ENCODE measurements around the gene LSG1. TPM values are rescaled to one million over a fixed set of nuclear protein-coding genes. Genes with fewer than 3 reads are reported as not detected.

Gene LSG1
- total and polyA plus RNA-seq, 2 experiments from 2014 or later = 49.2 to 57.1 TPM

DNA sequence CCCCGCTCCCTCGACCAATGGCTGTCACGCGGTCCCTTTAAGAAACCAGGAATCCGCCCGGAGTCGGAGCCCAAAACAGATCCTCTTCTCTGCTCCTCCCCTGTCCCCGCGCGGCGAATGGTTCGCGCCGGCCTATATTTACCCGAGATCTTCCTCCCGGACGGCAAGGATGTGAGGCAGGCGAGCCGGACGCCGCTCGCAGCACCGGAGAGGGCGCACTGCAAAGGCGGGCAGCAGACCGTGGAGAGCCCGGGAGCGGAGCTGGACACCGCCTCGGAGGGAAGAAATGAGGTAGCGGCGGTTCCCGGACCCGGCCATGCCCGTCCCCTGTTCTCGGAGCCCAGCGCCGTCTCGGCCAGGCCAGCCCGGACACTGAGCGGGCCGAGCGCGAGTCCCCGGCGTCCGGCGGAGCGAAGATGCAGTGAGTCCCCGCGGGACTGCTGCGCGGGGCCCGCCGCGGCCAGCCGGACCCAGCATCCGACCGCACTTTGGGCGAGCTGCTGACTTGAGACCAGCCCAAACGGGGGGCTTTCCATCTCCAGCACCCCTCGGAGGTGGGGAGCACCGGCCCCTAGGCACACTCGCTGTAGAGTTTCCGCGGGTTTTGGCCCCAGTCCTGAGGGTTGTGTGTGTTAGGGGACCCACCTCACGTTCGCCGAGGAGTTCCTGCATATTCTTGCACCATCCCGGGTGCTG lies 13.9 kb upstream of the LSG1 start, which contains the start of gene FAM43A (continued):
- TF ChIP-seq CREB1 (CRISPR knock-in tag; IDR thresholded peaks at IDR 0.05; ENCODE audit: low read depth) (no peak; the same call in 1 of the 2 replicates), ZNF114 (CRISPR knock-in tag; IDR thresholded peaks at IDR 0.05) (no peak), POLR2AphosphoS5 (IDR thresholded peaks at IDR 0.05; ENCODE audit: low read depth) (peak; percentile 97), NANOG (IDR thresholded peaks at IDR 0.05; ENCODE audit: borderline replicate concordance) (no peak)
- TF ChIP-seq, protein P1, sequence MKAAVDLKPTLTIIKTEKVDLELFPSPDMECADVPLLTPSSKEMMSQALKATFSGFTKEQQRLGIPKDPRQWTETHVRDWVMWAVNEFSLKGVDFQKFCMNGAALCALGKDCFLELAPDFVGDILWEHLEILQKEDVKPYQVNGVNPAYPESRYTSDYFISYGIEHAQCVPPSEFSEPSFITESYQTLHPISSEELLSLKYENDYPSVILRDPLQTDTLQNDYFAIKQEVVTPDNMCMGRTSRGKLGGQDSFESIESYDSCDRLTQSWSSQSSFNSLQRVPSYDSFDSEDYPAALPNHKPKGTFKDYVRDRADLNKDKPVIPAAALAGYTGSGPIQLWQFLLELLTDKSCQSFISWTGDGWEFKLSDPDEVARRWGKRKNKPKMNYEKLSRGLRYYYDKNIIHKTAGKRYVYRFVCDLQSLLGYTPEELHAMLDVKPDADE (IDR thresholded peaks at IDR 0.05) = 0 out of 2 replicates have a peak, but pooled peaks have one; percentile 27

DNA sequence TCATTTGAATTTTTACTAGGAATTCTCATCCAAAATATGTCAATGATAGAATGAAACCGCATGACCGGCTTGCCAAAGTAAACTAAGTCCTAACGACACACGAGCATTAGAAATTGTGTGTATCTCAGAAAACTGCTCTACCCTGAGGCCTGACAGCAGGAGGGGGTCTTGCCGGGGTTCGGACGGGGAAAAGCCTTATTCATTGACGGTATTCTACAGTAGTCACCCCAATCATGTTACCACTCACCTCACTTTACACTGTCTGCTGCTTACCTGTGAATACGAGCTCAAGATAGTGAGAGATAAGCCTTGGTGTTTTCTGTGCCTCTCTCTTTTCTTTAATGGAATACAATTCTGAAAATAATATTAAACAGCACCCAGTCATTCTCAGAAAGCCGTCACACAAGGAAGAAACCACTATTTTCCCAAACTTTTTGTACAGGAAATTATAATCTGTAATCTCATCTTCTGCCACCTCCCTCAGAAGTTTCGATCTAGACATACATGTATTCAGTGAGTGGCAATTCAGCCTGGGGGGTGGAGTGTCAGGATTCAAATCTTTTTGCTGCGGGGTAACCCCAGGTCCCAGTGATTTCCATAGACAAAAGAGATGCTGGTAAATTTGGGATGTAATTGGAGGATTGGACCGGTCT lies 13.2 kb upstream of the LSG1 start:
- peaks cover 31% of the 10 kb centered on the region for H3K27me3 Mint-ChIP-seq (ENCODE audit: insufficient read depth, low read depth, poor library complexity)
- H3K27me3 ChIP-seq (ENCODE audit: insufficient read depth) = peaks cover 43% of the 10 kb centered on the region
- no peak for TF ChIP-seq POLR2AphosphoS5 (IDR thresholded peaks at IDR 0.05; ENCODE audit: low read depth)
- no peak for TF ChIP-seq ZNF114 (CRISPR knock-in tag; IDR thresholded peaks at IDR 0.05)
- TF ChIP-seq STAT1 (IDR thresholded peaks at IDR 0.05; ENCODE audit: unreplicated experiment) = no peak
- TF ChIP-seq CREB1 (CRISPR knock-in tag; IDR thresholded peaks at IDR 0.05; ENCODE audit: low read depth) = no peak
- TF ChIP-seq EZH2phosphoT487 (IDR thresholded peaks at IDR 0.05; ENCODE audit: unreplicated experiment) = no peak
- TF ChIP-seq EZH2 (IDR thresholded peaks at IDR 0.05; ENCODE audit: low read depth, unreplicated experiment) = no peak
- TF ChIP-seq, protein P2, sequence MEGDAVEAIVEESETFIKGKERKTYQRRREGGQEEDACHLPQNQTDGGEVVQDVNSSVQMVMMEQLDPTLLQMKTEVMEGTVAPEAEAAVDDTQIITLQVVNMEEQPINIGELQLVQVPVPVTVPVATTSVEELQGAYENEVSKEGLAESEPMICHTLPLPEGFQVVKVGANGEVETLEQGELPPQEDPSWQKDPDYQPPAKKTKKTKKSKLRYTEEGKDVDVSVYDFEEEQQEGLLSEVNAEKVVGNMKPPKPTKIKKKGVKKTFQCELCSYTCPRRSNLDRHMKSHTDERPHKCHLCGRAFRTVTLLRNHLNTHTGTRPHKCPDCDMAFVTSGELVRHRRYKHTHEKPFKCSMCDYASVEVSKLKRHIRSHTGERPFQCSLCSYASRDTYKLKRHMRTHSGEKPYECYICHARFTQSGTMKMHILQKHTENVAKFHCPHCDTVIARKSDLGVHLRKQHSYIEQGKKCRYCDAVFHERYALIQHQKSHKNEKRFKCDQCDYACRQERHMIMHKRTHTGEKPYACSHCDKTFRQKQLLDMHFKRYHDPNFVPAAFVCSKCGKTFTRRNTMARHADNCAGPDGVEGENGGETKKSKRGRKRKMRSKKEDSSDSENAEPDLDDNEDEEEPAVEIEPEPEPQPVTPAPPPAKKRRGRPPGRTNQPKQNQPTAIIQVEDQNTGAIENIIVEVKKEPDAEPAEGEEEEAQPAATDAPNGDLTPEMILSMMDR (conservative IDR thresholded peaks at IDR 0.05; ENCODE audit: low read depth in 2 of 2) = no peak
- TF ChIP-seq, protein P3, sequence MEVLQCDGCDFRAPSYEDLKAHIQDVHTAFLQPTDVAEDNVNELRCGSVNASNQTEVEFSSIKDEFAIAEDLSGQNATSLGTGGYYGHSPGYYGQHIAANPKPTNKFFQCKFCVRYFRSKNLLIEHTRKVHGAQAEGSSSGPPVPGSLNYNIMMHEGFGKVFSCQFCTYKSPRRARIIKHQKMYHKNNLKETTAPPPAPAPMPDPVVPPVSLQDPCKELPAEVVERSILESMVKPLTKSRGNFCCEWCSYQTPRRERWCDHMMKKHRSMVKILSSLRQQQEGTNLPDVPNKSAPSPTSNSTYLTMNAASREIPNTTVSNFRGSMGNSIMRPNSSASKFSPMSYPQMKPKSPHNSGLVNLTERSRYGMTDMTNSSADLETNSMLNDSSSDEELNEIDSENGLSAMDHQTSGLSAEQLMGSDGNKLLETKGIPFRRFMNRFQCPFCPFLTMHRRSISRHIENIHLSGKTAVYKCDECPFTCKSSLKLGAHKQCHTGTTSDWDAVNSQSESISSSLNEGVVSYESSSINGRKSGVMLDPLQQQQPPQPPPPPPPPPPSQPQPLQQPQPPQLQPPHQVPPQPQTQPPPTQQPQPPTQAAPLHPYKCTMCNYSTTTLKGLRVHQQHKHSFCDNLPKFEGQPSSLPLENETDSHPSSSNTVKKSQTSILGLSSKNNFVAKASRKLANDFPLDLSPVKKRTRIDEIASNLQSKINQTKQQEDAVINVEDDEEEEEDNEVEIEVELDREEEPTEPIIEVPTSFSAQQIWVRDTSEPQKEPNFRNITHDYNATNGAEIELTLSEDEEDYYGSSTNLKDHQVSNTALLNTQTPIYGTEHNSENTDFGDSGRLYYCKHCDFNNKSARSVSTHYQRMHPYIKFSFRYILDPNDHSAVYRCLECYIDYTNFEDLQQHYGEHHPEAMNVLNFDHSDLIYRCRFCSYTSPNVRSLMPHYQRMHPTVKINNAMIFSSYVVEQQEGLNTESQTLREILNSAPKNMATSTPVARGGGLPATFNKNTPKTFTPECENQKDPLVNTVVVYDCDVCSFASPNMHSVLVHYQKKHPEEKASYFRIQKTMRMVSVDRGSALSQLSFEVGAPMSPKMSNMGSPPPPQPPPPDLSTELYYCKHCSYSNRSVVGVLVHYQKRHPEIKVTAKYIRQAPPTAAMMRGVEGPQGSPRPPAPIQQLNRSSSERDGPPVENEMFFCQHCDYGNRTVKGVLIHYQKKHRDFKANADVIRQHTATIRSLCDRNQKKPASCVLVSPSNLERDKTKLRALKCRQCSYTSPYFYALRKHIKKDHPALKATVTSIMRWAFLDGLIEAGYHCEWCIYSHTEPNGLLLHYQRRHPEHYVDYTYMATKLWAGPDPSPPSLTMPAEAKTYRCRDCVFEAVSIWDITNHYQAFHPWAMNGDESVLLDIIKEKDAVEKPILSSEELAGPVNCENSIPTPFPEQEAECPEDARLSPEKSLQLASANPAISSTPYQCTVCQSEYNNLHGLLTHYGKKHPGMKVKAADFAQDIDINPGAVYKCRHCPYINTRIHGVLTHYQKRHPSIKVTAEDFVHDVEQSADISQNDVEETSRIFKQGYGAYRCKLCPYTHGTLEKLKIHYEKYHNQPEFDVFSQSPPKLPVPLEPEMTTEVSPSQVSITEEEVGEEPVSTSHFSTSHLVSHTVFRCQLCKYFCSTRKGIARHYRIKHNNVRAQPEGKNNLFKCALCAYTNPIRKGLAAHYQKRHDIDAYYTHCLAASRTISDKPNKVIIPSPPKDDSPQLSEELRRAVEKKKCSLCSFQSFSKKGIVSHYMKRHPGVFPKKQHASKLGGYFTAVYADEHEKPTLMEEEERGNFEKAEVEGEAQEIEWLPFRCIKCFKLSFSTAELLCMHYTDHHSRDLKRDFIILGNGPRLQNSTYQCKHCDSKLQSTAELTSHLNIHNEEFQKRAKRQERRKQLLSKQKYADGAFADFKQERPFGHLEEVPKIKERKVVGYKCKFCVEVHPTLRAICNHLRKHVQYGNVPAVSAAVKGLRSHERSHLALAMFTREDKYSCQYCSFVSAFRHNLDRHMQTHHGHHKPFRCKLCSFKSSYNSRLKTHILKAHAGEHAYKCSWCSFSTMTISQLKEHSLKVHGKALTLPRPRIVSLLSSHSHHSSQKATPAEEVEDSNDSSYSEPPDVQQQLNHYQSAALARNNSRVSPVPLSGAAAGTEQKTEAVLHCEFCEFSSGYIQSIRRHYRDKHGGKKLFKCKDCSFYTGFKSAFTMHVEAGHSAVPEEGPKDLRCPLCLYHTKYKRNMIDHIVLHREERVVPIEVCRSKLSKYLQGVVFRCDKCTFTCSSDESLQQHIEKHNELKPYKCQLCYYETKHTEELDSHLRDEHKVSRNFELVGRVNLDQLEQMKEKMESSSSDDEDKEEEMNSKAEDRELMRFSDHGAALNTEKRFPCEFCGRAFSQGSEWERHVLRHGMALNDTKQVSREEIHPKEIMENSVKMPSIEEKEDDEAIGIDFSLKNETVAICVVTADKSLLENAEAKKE (CRISPR knock-in tag; IDR thresholded peaks at IDR 0.05) = no peak
- no peak for TF ChIP-seq JUNB (IDR thresholded peaks at IDR 0.05; ENCODE audit: unreplicated experiment)
- no peak for TF ChIP-seq NANOG (IDR thresholded peaks at IDR 0.05; ENCODE audit: borderline replicate concordance)
- TF ChIP-seq, protein P1 (IDR thresholded peaks at IDR 0.05) = no peak

More for the DNA sequence above, 13.2 kb upstream of the LSG1 start:
- no peaks in the 10 kb centered on the region; the same call in 1 of the 2 replicates for H3F3A ChIP-seq (replicated peaks; ENCODE audit: low read depth)
- H2AFZ ChIP-seq = no peak overlapping the region
- Mint-ChIP-seq H3K36me3 (ENCODE audit: low read depth) (no peaks in the 10 kb centered on the region; the same call in 2 of the 3 replicates), H3K4me1 (peaks cover 27% of the 10 kb centered on the region), H3K27ac (no peak overlapping the region), H3K9me3 (no peaks in the 10 kb centered on the region), H3K4me3 (peak overlapping the region; percentile 86)
- ATAC-seq = no peak
- H3K4me2 ChIP-seq = peak overlapping the region; percentile 95
- peak overlapping the region; percentile 69 for H3K4me3 ChIP-seq
- no peak for DNase-seq (ENCODE audit: low spot score)
- no peaks in the 10 kb centered on the region for H3K9me2 ChIP-seq (ENCODE audit: insufficient read depth)
- no peak overlapping the region for H3K27ac ChIP-seq (ENCODE audit: low read depth)
- no peaks in the 10 kb centered on the region for H3K36me3 ChIP-seq (ENCODE audit: insufficient read depth)
- peaks cover 14% of the 10 kb centered on the region for H3K4me1 ChIP-seq (ENCODE audit: insufficient read depth)
- no peaks in the 10 kb centered on the region; the same call in 1 of the 2 replicates for H4K20me1 ChIP-seq (replicated peaks; ENCODE audit: insufficient read depth)
- no peaks in the 10 kb centered on the region for H3K79me2 ChIP-seq (replicated peaks; ENCODE audit: insufficient read depth)
